GM12865 (cell line): ENCODE data around the gene RASGEF1C.

Source experiments
- DNase-seq: peaks from one replicate; pipeline ENCODE4 v3.0.0; 2010; ENCODE audit warnings: low read depth
- H3K4me3 ChIP-seq: 2 replicates; pipeline ENCODE4 v1.5.1; 2011; ENCODE audit warnings: mild to moderate bottlenecking, low read depth, low read length, control low read depth
- CTCF ChIP-seq: IDR thresholded peaks from 2 replicates; pipeline ENCODE4 v1.5.1; 2011; ENCODE audit warnings: low read length, control low read depth, low read depth, inconsistent platforms; ENCODE audit not compliant: insufficient read depth; ENCODE audit errors: missing control alignments

RASGEF1C gene

GRCh38 chr5:180216646-180217171 is 7.7 kb upstream of the RASGEF1C start:
- no peak for DNase-seq
- TF ChIP-seq CTCF, result no peak
- no peak overlapping the region for H3K4me3 ChIP-seq

- TF ChIP-seq CTCF, result no peak
- DNase-seq, result no peak
- H3K4me3 ChIP-seq, result no peak overlapping the region
Observed at GRCh38 chr5:180215783-180216630, 7.0 kb upstream of the RASGEF1C start.

GRCh38 chr5:180214870-180215770 is 6.1 kb upstream of the RASGEF1C start:
- no peak overlapping the region for H3K4me3 ChIP-seq
- DNase-seq, result no peak
- TF ChIP-seq CTCF, result no peak

- no peak overlapping the region for H3K4me3 ChIP-seq
- no peak for TF ChIP-seq CTCF
- DNase-seq, result no peak
Observed at GRCh38 chr5:180213657-180214207, 4.7 kb upstream of the RASGEF1C start.

GRCh38 chr5:180213256-180213600 is 4.2 kb upstream of the RASGEF1C start:
- no peak for DNase-seq
- H3K4me3 ChIP-seq, result no peak overlapping the region
- no peak for TF ChIP-seq CTCF

- no peak for TF ChIP-seq CTCF
- DNase-seq, result no peak
Observed at GRCh38 chr5:180212363-180213255, 3.6 kb upstream of the RASGEF1C start.

More at GRCh38 chr5:180212363-180213255, 3.6 kb upstream of the RASGEF1C start:
- no peak overlapping the region for H3K4me3 ChIP-seq
